IMR-90 (cell line): Measurements from ENCODE around the gene RALGPS1. TPM values are rescaled to one million over a fixed set of nuclear protein-coding genes. Genes with fewer than 3 reads are reported as not detected.

Experiments
- ATAC-seq: fragments of 200-7000 bp; cut with Tn5 transposase; 2 replicates; pipeline ENCODE4 v1.9.1; 2020; ENCODE audit warnings: low read depth, mild to moderate bottlenecking, moderate library complexity
- BruUV-seq: library from RNA; stranded (reverse); fragments of 400-500 nt; replicated peaks from 2 replicates; lab custom pipeline; 2021; lab: Mats Ljungman, UMichigan
- CTCF ChIA-PET: fragments of 300-600 bp; formaldehyde crosslinking; extraction: SDS; loops from one replicate; lab custom pipeline; 2021; ENCODE audit warnings: antibody characterized with exemption; lab: Yijun Ruan, JAX
- POLR2A ChIA-PET: fragments of 300-600 bp; sonication (Branson Sonifier 250); formaldehyde crosslinking; loops from one replicate; lab custom pipeline; 2022; ENCODE audit warnings: antibody characterized with exemption; ENCODE audit not compliant: unreplicated experiment; lab: Charles Lee
- DNase-seq: peaks from one replicate; pipeline ENCODE4 v3.0.0; 2013
- H2AFZ ChIP-seq: replicated peaks from 2 replicates; pipeline ENCODE3; 2013; ENCODE audit warnings: low read length, mild to moderate bottlenecking; ENCODE audit not compliant: poor library complexity
- H2AK5ac ChIP-seq: 2 replicates; pipeline ENCODE4 v1.6.1; 2013; ENCODE audit warnings: low read depth, low read length, inconsistent platforms
- H2AK9ac ChIP-seq: replicated peaks from 2 replicates; pipeline ENCODE3; 2013; ENCODE audit warnings: mild to moderate bottlenecking, low read depth, low read length, moderate library complexity; ENCODE audit not compliant: poor library complexity
- H2BK120ac ChIP-seq: 2 replicates; pipeline ENCODE4 v1.6.1; 2013; ENCODE audit warnings: low read depth, low read length, inconsistent platforms
- H2BK15ac ChIP-seq: 3 replicates; pipeline ENCODE4 v1.6.1; 2013; ENCODE audit warnings: low read depth, low read length, inconsistent platforms
- H2BK20ac ChIP-seq: 2 replicates; pipeline ENCODE4 v1.6.1; 2013; ENCODE audit warnings: low read depth, mild to moderate bottlenecking, inconsistent platforms, low read length, moderate library complexity
- H2BK5ac ChIP-seq: 2 replicates; pipeline ENCODE4 v1.6.1; 2013; ENCODE audit warnings: mild to moderate bottlenecking, low read depth, low read length, inconsistent platforms; ENCODE audit not compliant: poor library complexity, severe bottlenecking
- H3K14ac ChIP-seq: replicated peaks from 2 replicates; pipeline ENCODE4 v1.6.1; 2013; ENCODE audit warnings: low read depth, low read length, inconsistent platforms
- H3K18ac ChIP-seq: 2 replicates; pipeline ENCODE4 v1.6.1; 2013; ENCODE audit warnings: low read depth, low read length, control low read depth
- H3K23ac ChIP-seq: 2 replicates; pipeline ENCODE4 v1.6.1; 2013; ENCODE audit warnings: low read depth, low read length, inconsistent platforms
- H3K27ac ChIP-seq: 2 replicates; pipeline ENCODE4 v1.5.1; 2013; ENCODE audit warnings: mild to moderate bottlenecking, control low read depth, low read length; ENCODE audit not compliant: insufficient read depth
- H3K27me3 ChIP-seq: 2 replicates; pipeline ENCODE4 v1.6.1; 2013; ENCODE audit warnings: low read length; ENCODE audit not compliant: control insufficient read depth, insufficient read depth
- H3K36me3 ChIP-seq: 2 replicates; pipeline ENCODE4 v1.6.1; 2013; ENCODE audit warnings: low read length, mixed read lengths; ENCODE audit not compliant: control insufficient read depth, insufficient read depth
- H3K4ac ChIP-seq: 2 replicates; pipeline ENCODE4 v1.6.1; 2013; ENCODE audit warnings: low read depth, low read length, inconsistent platforms
- H3K4me1 ChIP-seq: 2 replicates; pipeline ENCODE4 v1.6.1; 2013; ENCODE audit warnings: low read length, mixed read lengths; ENCODE audit not compliant: control insufficient read depth, insufficient read depth
- H3K4me2 ChIP-seq: 2 replicates; pipeline ENCODE4 v1.6.1; 2013; ENCODE audit warnings: low read depth, mild to moderate bottlenecking, control low read depth, low read length, moderate library complexity
- H3K4me3 ChIP-seq: 2 replicates; pipeline ENCODE4 v1.5.1; 2013; ENCODE audit warnings: low read depth, mild to moderate bottlenecking, control low read depth, low read length, moderate library complexity; ENCODE audit not compliant: insufficient read depth
- H3K56ac ChIP-seq: 2 replicates; pipeline ENCODE4 v1.6.1; 2013; ENCODE audit warnings: low read length, inconsistent platforms; ENCODE audit not compliant: insufficient read depth; ENCODE audit errors: extremely low read depth
- H3K79me1 ChIP-seq, 2 experiments: 2 replicates each; pipeline ENCODE4 v1.6.1; 2013; ENCODE audit warnings: low read length in 2 of 2, inconsistent platforms in 1 of 2, low read depth in 1 of 2
- H3K9ac ChIP-seq: 2 replicates; pipeline ENCODE4 v1.6.1; 2013; ENCODE audit warnings: low read depth, low read length, control low read depth
- H3K9me1 ChIP-seq: 2 replicates; pipeline ENCODE4 v1.6.1; 2013; ENCODE audit warnings: low read length, inconsistent platforms; ENCODE audit not compliant: insufficient read depth
- H3K9me3 ChIP-seq: 2 replicates; pipeline ENCODE4 v1.6.1; 2013; ENCODE audit warnings: low read length; ENCODE audit not compliant: control insufficient read depth, insufficient read depth
- H4K20me1 ChIP-seq: 2 replicates; pipeline ENCODE4 v1.6.1; 2013; ENCODE audit warnings: low read length, inconsistent platforms; ENCODE audit not compliant: insufficient read depth
- H4K5ac ChIP-seq: 2 replicates; pipeline ENCODE4 v1.6.1; 2013; ENCODE audit warnings: mild to moderate bottlenecking, low read depth, low read length, control low read depth
- H4K8ac ChIP-seq, 2 experiments: 2 replicates each; pipeline ENCODE4 v1.6.1; 2013; ENCODE audit warnings: low read depth in 2 of 2, low read length in 2 of 2, control low read depth in 1 of 2, inconsistent platforms in 1 of 2
- H4K91ac ChIP-seq: 2 replicates; pipeline ENCODE4 v1.6.1; 2013; ENCODE audit warnings: low read depth, low read length, inconsistent platforms; ENCODE audit not compliant: insufficient read depth
- BHLHE40 ChIP-seq: fragments of 150-350 bp; IDR thresholded peaks from 2 replicates; pipeline ENCODE4 v1.6.1; 2016; ENCODE audit warnings: mild to moderate bottlenecking, low read depth, low read length
- CEBPB ChIP-seq: IDR thresholded peaks from 2 replicates; pipeline ENCODE4 v1.6.1; 2012; ENCODE audit warnings: low read depth, low read length, improper control_type of control experiment
- MAZ ChIP-seq: IDR thresholded peaks from 2 replicates; pipeline ENCODE4 v1.6.1; 2012; ENCODE audit warnings: low read depth, mild to moderate bottlenecking, low read length, improper control_type of control experiment, moderate library complexity, borderline replicate concordance
- MXI1 ChIP-seq: IDR thresholded peaks from 2 replicates; pipeline ENCODE4 v1.6.1; 2012; ENCODE audit warnings: low read depth, mild to moderate bottlenecking, low read length, moderate library complexity, borderline replicate concordance
- NFE2L2 ChIP-seq: fragments of 150-350 bp; IDR thresholded peaks from 2 replicates; pipeline ENCODE4 v1.6.1; 2016; ENCODE audit warnings: low read depth, mild to moderate bottlenecking, low read length
- WGBS, 2 experiments: methylation state at CpG; one replicate each; pipeline versions ENCODE4 v1.1.5 to v1.1.7; 2013; ENCODE audit warnings: missing lambda C conversion rate in 2 of 2; ENCODE audit not compliant: insufficient read length in 1 of 2; ENCODE audit errors: extremely low coverage in 2 of 2; 5-methylcytosine and 5-hydroxymethylcytosine counted together
- dilution Hi-C: fragments of 300-500 bp; cut with HindIII; formaldehyde crosslinking; loops from one replicate; pipeline ENCODE4 v1.14.3; 2018; ENCODE audit warnings: low sequenced_read_pairs; ENCODE audit not compliant: unreplicated experiment
- in situ Hi-C: fragments of 300-500 bp; cut with MboI; formaldehyde crosslinking; loops from 3 replicates; pipeline ENCODE4 v1.14.3; 2019; ENCODE audit warnings: low sequenced_read_pairs, inconsistent platforms, mixed read lengths
- intact Hi-C: fragments of 100-400 bp; cut with micrococcal nuclease; formaldehyde crosslinking; loops from 2 replicates; pipeline ENCODE4 v1.10.0; 2022
- polyA plus RNA-seq, 3 experiments: library from polyadenylated mRNA; depleted of rRNA; stranded (reverse); fragments of >200 nt; gene quantifications; 2 replicates each; pipeline ENCODE4 v1.2.3, GENCODE V29; 2012; ENCODE audit warnings: low replicate concordance in 1 of 3
- total RNA-seq: library from RNA; depleted of rRNA; stranded (reverse); fragments of >200 nt; gene quantifications from 2 replicates; pipeline ENCODE4 v1.2.3, GENCODE V29; 2012
- TF ChIP-seq, protein P1 (sequence below): fragments of 150-350 bp; IDR thresholded peaks from 2 replicates; pipeline ENCODE4 v1.6.1; 2017; ENCODE audit warnings: mild to moderate bottlenecking, antibody characterized with exemption, low read length, low read depth
- TF ChIP-seq, protein P2 (sequence below): conservative IDR thresholded peaks from 2 replicates; pipeline ENCODE4 v1.5.1; 2012; ENCODE audit warnings: mild to moderate bottlenecking, low read depth, low read length, improper control_type of control experiment

Gene RALGPS1
- total and polyA plus RNA-seq, 2 of the 4 experiments (the other 2 are of a cell fraction), result 0.90 to 2.8 TPM

DNA sequence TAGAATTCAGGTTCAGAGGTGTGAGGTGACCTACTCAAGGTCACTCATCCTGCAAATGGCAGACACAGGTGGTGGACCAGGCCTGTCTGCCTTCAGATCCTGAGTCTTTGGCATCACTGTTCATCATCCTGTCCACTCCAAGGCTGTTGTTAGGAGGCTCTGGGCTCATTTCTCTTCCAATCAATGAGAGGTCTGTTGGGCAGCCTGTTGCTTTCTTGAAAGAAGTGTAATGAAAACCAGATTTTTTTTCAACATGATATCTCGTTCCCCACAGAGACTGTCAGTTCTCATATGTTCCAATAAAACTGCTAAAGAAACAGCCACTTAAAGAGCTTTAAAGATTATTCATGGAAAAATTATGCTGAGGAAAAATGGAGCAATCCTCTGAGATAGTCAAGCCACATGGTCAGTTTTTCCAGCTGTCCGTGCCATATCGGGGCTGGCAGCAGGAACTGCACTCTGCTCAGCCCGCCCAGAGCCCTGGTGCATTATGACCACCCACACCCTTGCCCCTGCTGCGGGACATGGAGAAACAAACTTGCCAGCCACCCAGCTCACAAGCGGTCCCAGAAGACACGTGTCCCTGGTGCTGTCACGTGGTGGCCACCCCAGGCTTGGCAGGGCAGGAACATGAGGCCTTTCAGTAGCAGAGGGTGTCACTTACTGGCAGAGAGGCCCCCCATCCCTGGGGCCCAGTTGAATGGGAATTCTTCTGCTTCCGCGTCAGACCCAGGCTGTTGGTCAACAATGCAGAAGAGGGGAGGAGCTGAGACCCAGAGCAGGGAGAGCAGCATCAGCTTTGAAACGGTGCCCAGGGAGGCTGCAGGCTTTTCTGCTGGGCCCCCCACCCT lies 271.6 kb downstream of the RALGPS1 start:
- DNase-seq (peak; percentile 84), ATAC-seq (peak; percentile 72)
- H3K4me3 ChIP-seq, result no peak overlapping the region
- H3K4me2 ChIP-seq, result peak overlapping the region; percentile 53
- H2AK5ac ChIP-seq, result peak overlapping the region; percentile 95
- H3K9me3 ChIP-seq, result no peaks in the 10 kb centered on the region
- TF ChIP-seq MAZ, result peak; percentile 49; the same call in 1 of the 2 replicates
- TF ChIP-seq, protein P1, sequence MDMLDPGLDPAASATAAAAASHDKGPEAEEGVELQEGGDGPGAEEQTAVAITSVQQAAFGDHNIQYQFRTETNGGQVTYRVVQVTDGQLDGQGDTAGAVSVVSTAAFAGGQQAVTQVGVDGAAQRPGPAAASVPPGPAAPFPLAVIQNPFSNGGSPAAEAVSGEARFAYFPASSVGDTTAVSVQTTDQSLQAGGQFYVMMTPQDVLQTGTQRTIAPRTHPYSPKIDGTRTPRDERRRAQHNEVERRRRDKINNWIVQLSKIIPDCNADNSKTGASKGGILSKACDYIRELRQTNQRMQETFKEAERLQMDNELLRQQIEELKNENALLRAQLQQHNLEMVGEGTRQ, result peak; percentile 94
- TF ChIP-seq, protein P2, sequence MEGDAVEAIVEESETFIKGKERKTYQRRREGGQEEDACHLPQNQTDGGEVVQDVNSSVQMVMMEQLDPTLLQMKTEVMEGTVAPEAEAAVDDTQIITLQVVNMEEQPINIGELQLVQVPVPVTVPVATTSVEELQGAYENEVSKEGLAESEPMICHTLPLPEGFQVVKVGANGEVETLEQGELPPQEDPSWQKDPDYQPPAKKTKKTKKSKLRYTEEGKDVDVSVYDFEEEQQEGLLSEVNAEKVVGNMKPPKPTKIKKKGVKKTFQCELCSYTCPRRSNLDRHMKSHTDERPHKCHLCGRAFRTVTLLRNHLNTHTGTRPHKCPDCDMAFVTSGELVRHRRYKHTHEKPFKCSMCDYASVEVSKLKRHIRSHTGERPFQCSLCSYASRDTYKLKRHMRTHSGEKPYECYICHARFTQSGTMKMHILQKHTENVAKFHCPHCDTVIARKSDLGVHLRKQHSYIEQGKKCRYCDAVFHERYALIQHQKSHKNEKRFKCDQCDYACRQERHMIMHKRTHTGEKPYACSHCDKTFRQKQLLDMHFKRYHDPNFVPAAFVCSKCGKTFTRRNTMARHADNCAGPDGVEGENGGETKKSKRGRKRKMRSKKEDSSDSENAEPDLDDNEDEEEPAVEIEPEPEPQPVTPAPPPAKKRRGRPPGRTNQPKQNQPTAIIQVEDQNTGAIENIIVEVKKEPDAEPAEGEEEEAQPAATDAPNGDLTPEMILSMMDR, result no peak
- TF ChIP-seq MXI1, result peak; percentile 79; the same call in 1 of the 2 replicates
- no peak for TF ChIP-seq NFE2L2
- TF ChIP-seq CEBPB, result peak; percentile 82
- TF ChIP-seq BHLHE40, result peak; percentile 36; the same call in 1 of the 2 replicates
- intact Hi-C loops, result loop anchor here (1.0 kb wide), 1 partner anchor 64 kb away; the partner anchor contains the start of gene ANGPTL2
- peak overlapping the region; percentile 99 for H4K5ac ChIP-seq
- peak overlapping the region; percentile 95 for H4K91ac ChIP-seq
- H3K4me1 ChIP-seq, result peaks cover 37% of the 10 kb centered on the region
- no peaks in the 10 kb centered on the region for H3K36me3 ChIP-seq
- peak overlapping the region; percentile 44 for H3K56ac ChIP-seq
- H3K27me3 ChIP-seq, result no peaks in the 10 kb centered on the region
- ChIA-PET POLR2A (interaction anchor here (0.6 to 1.2 kb wide), 2 partner anchors 23 to 240 kb away, joined by 3 to 8 read pairs; no protein-coding TSS in a partner anchor), CTCF (interaction anchor here (0.8 kb wide), 1 partner anchor 36 kb away, joined by 3 read pairs; no protein-coding TSS in a partner anchor)
- H3K18ac ChIP-seq, result peak overlapping the region; percentile 100
- H4K20me1 ChIP-seq, result no peaks in the 10 kb centered on the region
- H3K9me1 ChIP-seq, result peaks cover 21% of the 10 kb centered on the region
- no TSS peak for BruUV-seq
- H2BK20ac ChIP-seq, result peak overlapping the region; percentile 96
- peak overlapping the region; percentile 50 to 86 for H4K8ac ChIP-seq
- H2AFZ ChIP-seq, result peak overlapping the region; percentile 86
- H3K14ac ChIP-seq, result peak overlapping the region; percentile 84
- H3K27ac ChIP-seq, result peak overlapping the region; percentile 97
- dilution Hi-C loops, result no loop called here
- peak overlapping the region; percentile 97 for H2BK15ac ChIP-seq
- peak overlapping the region; percentile 97 for H2BK120ac ChIP-seq
- no peaks in the 10 kb centered on the region; a peak in 1 of 4 replicates for H3K79me1 ChIP-seq
- WGBS, 2 experiments, result 30% methylated on average over 2 of the region's 11 CpGs; no CpG with 5 or more reads in 1 of the 2 experiments
- peak overlapping the region; percentile 73 for H3K9ac ChIP-seq
- peak overlapping the region; percentile 86 for H2AK9ac ChIP-seq
- H3K23ac ChIP-seq, result peak overlapping the region; percentile 80
- H3K4ac ChIP-seq, result peak overlapping the region; percentile 95
- in situ Hi-C loops, result loop anchor here (5.0 kb wide), 1 partner anchor 64 kb away; the partner anchor contains the start of gene ANGPTL2
- peak overlapping the region; percentile 93 for H2BK5ac ChIP-seq
